Choroid plexus epithelial cell (primary cell): ENCODE results near the gene MICAL3.

ENCODE experiments used
- DNase-seq: peaks from one replicate; pipeline ENCODE4 v3.0.0-alpha.2; 2010; ENCODE audit warnings: low read depth
- H3K4me3 ChIP-seq: 2 replicates; pipeline ENCODE4 v1.5.1; 2011; ENCODE audit warnings: low read depth, mild to moderate bottlenecking, control low read depth, low read length, moderate library complexity
- TF ChIP-seq, protein P1 (sequence below): conservative IDR thresholded peaks from 2 replicates; pipeline ENCODE4 v1.5.1; 2011; ENCODE audit warnings: low read depth, mild to moderate bottlenecking, control low read depth, inconsistent platforms, low read length, moderate library complexity

Gene MICAL3

DNA sequence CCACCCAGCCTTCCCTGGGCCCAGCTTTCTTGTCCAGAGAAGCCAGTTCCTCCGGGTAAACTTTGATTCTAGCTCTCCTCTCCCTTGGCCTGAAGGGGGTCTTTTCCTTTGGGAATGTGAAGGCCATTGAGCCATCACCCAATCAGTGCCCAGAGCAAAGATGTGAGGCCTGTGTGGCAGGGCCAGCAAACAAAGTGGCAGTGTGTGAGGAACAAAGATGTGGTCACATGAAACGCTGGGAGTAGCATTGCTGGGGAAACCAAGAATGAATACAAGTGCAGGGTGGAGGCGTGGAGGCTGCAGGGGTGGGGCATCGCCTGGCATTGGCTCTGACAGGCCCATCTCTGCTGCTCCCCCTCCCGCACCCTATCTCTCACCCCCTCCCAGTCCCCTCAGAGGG, 158.2 kb downstream of the MICAL3 start:
- TF ChIP-seq, protein P1, sequence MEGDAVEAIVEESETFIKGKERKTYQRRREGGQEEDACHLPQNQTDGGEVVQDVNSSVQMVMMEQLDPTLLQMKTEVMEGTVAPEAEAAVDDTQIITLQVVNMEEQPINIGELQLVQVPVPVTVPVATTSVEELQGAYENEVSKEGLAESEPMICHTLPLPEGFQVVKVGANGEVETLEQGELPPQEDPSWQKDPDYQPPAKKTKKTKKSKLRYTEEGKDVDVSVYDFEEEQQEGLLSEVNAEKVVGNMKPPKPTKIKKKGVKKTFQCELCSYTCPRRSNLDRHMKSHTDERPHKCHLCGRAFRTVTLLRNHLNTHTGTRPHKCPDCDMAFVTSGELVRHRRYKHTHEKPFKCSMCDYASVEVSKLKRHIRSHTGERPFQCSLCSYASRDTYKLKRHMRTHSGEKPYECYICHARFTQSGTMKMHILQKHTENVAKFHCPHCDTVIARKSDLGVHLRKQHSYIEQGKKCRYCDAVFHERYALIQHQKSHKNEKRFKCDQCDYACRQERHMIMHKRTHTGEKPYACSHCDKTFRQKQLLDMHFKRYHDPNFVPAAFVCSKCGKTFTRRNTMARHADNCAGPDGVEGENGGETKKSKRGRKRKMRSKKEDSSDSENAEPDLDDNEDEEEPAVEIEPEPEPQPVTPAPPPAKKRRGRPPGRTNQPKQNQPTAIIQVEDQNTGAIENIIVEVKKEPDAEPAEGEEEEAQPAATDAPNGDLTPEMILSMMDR: no peak
- DNase-seq: no peak
- H3K4me3 ChIP-seq: no peak overlapping the region

DNA sequence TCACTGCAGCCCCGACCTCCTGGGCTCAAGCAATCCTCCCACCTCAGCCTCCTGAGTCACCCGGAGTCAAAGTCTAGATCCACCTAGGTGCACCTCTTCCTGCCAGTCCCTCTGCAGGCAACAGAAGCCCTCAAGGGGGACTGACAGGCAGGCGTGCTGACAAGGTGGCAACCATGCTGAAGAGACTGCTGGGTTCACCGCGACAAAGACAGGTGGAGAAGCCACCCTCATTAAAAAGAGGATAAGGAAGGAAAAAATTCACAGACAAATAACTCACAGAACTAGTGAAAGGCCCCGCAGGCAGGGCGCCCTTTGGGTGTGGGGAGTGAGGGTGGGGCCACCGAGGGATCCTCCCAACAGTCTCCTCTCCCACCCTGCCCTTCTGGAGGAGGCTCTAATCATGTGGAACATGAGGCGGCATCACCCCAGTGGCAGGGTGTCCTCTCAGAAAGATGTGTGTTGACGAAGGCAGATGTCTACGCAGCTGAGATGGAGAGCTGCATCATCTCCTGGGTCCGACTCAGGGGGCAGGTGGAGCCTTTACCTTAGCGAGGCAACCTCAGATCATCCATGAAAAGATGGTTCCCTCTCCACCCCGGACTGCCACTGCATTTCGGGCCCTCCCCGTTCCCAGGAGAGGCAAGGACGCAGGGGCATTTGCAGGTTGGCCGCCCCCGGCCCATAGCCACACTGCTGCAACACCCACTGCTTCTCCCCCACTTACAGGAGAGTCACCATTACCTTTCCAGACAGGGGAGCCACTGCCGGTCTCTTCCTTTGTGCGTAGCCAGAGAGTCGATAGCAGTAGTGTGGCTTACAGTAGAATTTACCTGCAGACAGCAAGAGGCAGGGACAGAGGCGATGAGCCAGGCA, 158.9 kb downstream of the MICAL3 start:
- H3K4me3 ChIP-seq: no peak overlapping the region
- no peak for DNase-seq
- TF ChIP-seq, protein P1: no peak

DNA sequence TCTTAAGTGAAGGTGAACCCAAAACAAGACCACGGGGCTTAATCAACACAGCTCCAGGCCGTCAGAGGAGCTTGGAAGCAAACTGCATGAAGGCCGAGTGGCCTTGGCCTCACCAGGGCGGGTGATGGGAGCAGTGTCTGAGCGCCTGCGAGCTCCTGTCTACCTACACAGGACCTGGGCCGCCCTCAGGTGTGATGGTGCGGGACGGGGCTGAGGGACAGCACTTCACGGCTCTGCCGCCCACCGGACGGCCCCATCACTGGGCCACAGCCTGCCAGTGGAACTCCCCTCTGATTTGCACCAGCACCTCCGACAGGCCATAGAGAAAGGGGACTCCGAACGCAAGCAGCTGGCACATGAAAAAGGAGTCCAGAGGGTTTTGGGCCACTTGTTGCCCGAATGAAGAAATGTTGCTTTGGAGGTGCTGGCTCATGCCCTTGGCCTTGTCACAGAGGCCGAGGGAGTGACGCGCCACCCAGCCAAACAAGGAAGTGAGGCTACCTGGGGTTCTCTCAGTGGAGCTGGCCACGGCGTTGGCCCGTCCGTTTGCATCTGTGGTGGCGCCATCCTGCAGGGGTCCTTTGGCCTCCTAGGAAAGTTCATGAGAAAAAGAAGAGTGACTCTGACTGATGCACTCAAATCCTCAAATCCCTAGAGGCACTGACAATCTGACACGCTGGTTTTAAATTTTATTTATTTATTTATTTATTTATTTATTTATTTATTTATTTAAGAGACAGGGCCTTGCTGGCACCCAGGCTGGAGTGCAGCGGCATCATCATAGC, 159.8 kb downstream of the MICAL3 start:
- TF ChIP-seq, protein P1: no peak

DNA sequence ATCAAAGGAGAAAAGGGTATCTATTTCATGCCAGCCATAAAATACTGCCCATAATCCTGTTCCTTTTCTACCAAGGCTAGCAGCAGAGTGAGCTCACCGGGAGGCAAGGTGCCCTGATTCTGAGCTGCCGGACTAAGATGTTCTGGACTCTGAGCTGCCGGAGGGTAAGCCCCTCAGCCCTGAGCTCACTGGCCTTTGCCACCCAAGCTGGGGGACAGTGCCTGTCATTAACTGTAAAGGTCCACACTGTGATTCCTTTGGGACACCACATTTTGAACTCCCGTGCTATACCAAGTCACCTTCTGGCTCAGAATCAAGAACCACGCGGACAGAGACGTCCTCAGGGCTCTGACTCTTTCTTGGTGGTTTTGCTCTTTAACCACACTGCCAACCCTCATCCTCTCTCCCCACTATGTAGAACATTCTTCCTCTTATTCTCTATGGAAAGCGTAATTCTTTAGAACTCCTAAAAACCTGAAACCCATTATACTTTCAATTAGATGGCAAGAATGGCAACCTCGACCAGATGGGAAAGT, 161.6 kb downstream of the MICAL3 start:
- no peak overlapping the region for H3K4me3 ChIP-seq

More for the DNA sequence above, 159.8 kb downstream of the MICAL3 start:
- no peak overlapping the region for H3K4me3 ChIP-seq
- no peak for DNase-seq

DNA sequence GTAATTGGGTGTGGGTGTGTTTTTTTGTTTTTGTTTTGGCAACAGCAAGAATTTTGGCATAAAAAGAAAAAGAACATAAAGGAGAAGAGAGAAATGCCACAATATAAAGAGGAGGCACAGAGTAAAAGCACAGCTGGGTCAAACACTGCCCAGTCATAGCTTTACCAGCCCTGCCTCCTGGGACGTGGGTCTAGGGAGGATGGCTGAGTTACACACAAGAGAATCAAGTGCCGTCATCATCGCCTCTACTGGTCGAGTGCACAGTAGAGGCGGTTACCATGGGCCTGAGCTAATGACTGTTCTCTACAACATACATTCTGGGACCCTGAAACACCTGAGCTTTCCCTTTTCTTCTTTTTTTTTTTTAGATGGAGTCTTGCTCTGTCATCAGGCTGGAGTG, 162.5 kb downstream of the MICAL3 start:
- DNase-seq: no peak
- TF ChIP-seq, protein P1: no peak
- no peak overlapping the region for H3K4me3 ChIP-seq

More for the DNA sequence above, 161.6 kb downstream of the MICAL3 start:
- DNase-seq: no peak
- TF ChIP-seq, protein P1: no peak

DNA sequence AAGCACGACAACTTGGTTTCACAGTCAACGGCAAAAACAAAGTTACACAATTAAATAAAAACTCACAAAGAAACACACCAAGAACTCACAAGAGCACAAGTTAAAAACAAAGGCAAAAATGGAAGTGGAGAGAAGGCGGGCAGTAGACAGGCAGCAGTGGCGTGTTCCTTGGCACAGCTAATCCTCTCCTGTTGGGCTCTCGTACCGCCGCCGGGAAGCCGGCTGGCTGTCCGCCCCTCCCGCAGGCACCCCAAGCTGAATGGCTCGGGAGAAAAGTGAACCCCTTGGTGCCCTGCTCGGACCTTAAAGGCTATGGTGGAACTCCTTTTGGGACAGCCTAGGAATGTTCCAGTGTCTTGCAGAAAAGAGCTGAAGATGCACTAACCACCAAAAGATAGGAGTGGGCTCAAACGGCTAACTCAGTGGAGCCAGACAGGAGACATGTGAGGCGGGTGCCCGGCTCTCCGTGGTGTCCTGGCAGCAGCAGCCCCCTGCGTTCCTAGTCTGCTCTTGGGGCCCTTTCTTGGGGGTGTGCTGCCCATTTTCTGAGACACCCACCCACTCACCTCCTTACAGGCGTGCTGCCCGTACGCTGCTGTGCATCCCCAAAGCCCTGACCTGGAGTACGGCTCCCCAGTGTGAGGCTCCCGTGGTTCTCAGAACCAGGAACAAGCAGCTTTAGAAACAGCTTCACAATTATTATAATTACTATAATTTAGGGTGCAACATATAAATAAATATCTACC, 164.0 kb downstream of the MICAL3 start:
- TF ChIP-seq, protein P1: no peak
- no peak overlapping the region for H3K4me3 ChIP-seq
- no peak for DNase-seq
